B cell (primary cell): Measurements from ENCODE around the gene ZNF614. TPM values are rescaled to one million over a fixed set of nuclear protein-coding genes. Genes with fewer than 3 reads are reported as not detected.
"Not testable (repeated sequence)": the region's sequence is repeated elsewhere in the genome, so short reads cannot be mapped to it uniquely, and the experiment has no call there.

Experiments used
- ATAC-seq: fragments of 200-7000 bp; cut with Tn5 transposase; one replicate; pipeline ENCODE4 v1.10.0; 2021; ENCODE audit warnings: low read depth, mild to moderate bottlenecking, moderate number of reproducible peaks, moderate library complexity
- CTCF ChIA-PET: fragments of 350-600 bp; sonication (Branson Sonifier 250); formaldehyde crosslinking; loops from one replicate; lab custom pipeline; 2021; ENCODE audit warnings: antibody characterized with exemption, inconsistent platforms; lab: Charles Lee
- POLR2A ChIA-PET: fragments of 350-600 bp; sonication (Branson Sonifier 250); formaldehyde crosslinking; loops from one replicate; lab custom pipeline; 2021; ENCODE audit warnings: antibody characterized with exemption; lab: Charles Lee
- DNase-seq: peaks from one replicate; pipeline ENCODE4 v3.0.0; 2013
- H2AFZ ChIP-seq: 2 replicates; pipeline ENCODE4 v1.6.1; 2012; ENCODE audit warnings: mild to moderate bottlenecking, low read depth, low read length; ENCODE audit not compliant: insufficient read depth, poor library complexity, severe bottlenecking
- H3K27ac ChIP-seq, 2 donors: 1 replicate in 1 of 2; 2 replicates in 1 of 2; pipeline ENCODE4 v1.5.1; 2012 to 2013; ENCODE audit warnings: low read length in 2 of 2, mild to moderate bottlenecking in 2 of 2, moderate library complexity in 1 of 2
- H3K27me3 ChIP-seq, 4 experiments: fragments of 200-600 bp in 1 of 4; sonication (generic) in 1 of 4; replicated peaks in 1 of 4; 1 replicate in 2 of 4; 2 replicates in 2 of 4; pipeline versions ENCODE4 v1.6.1 to v1.7.0; 2013 to 2016; ENCODE audit warnings: low read length in 3 of 4, mild to moderate bottlenecking in 2 of 4, mixed read lengths in 1 of 4, moderate library complexity in 1 of 4; ENCODE audit not compliant: insufficient read depth in 4 of 4, control insufficient read depth in 3 of 4; ENCODE audit errors: control extremely low read depth in 1 of 4
- H3K36me3 ChIP-seq, 2 experiments: replicated peaks in 1 of 2; 1 replicate in 1 of 2; 2 replicates in 1 of 2; pipeline versions ENCODE4 v1.6.1 to v1.7.1; 2013; ENCODE audit warnings: low read length in 1 of 2; ENCODE audit not compliant: insufficient read depth in 2 of 2, control insufficient read depth in 1 of 2; ENCODE audit errors: control extremely low read depth in 1 of 2, extremely low read depth in 1 of 2
- H3K4me1 ChIP-seq, 2 donors: fragments of 200-600 bp in 1 of 2; sonication (generic) in 1 of 2; 1 replicate in 1 of 2; 2 replicates in 1 of 2; pipeline versions ENCODE4 v1.5.1 to v1.6.1; 2013 to 2017; ENCODE audit warnings: low read length in 2 of 2; ENCODE audit not compliant: control insufficient read depth in 2 of 2, insufficient read depth in 2 of 2
- H3K4me2 ChIP-seq: replicated peaks from 2 replicates; pipeline ENCODE3; 2012; ENCODE audit warnings: mild to moderate bottlenecking, low read depth, low read length; ENCODE audit not compliant: poor library complexity, severe bottlenecking
- H3K4me3 ChIP-seq, 5 experiments: fragments of 200-600 bp in 1 of 5; sonication (generic) in 1 of 5; 1 replicate in 3 of 5; 2 replicates in 2 of 5; pipeline versions ENCODE4 v1.5.1 to v1.7.0; 2011 to 2016; ENCODE audit warnings: low read length in 4 of 5, mild to moderate bottlenecking in 4 of 5, low read depth in 2 of 5, control low read depth in 1 of 5, moderate library complexity in 1 of 5; ENCODE audit not compliant: insufficient read depth in 1 of 5; ENCODE audit errors: control extremely low read depth in 1 of 5, extremely low read depth in 1 of 5
- H3K79me2 ChIP-seq: fragments of 200-600 bp; sonication (generic); one replicate; pipeline ENCODE4 v1.6.0; 2016; ENCODE audit warnings: low read length; ENCODE audit not compliant: control insufficient read depth, insufficient read depth
- H3K9ac ChIP-seq: fragments of 200-600 bp; sonication (generic); 2 replicates; pipeline ENCODE4 v1.6.1; 2017; ENCODE audit warnings: mild to moderate bottlenecking, low read length, moderate library complexity
- H3K9me3 ChIP-seq, 3 donors: one replicate each; pipeline versions ENCODE4 v1.6.1 to v1.7.1; 2013; ENCODE audit warnings: low read length in 2 of 3; ENCODE audit not compliant: control insufficient read depth in 2 of 3, insufficient read depth in 1 of 3; ENCODE audit errors: control extremely low read depth in 1 of 3
- H4K20me1 ChIP-seq: 2 replicates; pipeline ENCODE4 v1.6.0; 2012; ENCODE audit warnings: mild to moderate bottlenecking, low read length; ENCODE audit not compliant: insufficient read depth, control insufficient read depth, poor library complexity, severe bottlenecking
- H3K27ac Mint-ChIP-seq: one replicate; pipeline ENCODE4 v1.8.0; 2021; ENCODE audit warnings: mixed read lengths
- H3K27me3 Mint-ChIP-seq: one replicate; pipeline ENCODE4 v1.8.0; 2021; ENCODE audit warnings: mixed read lengths
- H3K4me1 Mint-ChIP-seq: one replicate; pipeline ENCODE4 v1.8.0; 2021; ENCODE audit warnings: mixed read lengths
- H3K4me3 Mint-ChIP-seq: one replicate; pipeline ENCODE4 v1.8.0; 2021; ENCODE audit warnings: mixed read lengths
- H3K9me3 Mint-ChIP-seq: one replicate; pipeline ENCODE4 v1.8.0; 2022; ENCODE audit warnings: mixed read lengths; ENCODE audit not compliant: insufficient read depth
- CTCF ChIP-seq: fragments of 200-600 bp; IDR thresholded peaks from one replicate; pipeline ENCODE4 v1.8.0; 2022; ENCODE audit warnings: antibody characterized with exemption, mild to moderate bottlenecking
- EZH2 ChIP-seq: IDR thresholded peaks from 2 replicates; pipeline ENCODE4 v1.6.1; 2012; ENCODE audit warnings: borderline replicate concordance, low read depth, mild to moderate bottlenecking, moderate library complexity, low read length; ENCODE audit not compliant: insufficient read depth, poor library complexity, severe bottlenecking
- WGBS: methylation state at CpG from one replicate; pipeline ENCODE4 v1.1.5; 2013; ENCODE audit warnings: missing lambda C conversion rate; ENCODE audit not compliant: insufficient coverage; 5-methylcytosine and 5-hydroxymethylcytosine counted together
- intact Hi-C: fragments of 100-400 bp; cut with micrococcal nuclease; formaldehyde crosslinking; loops from one replicate; pipeline ENCODE4 v1.10.0; 2022
- polyA plus RNA-seq: library from polyadenylated mRNA; depleted of rRNA; stranded (reverse); fragments of >200 nt; gene quantifications from 2 replicates; pipeline ENCODE4 v1.2.3, GENCODE V29; 2012
- total RNA-seq, 2 donors: library from RNA; stranded (reverse); fragments of 120-200 nt in 1 of 2; gene quantifications; 1 replicate in 1 of 2; 2 replicates in 1 of 2; pipeline versions ENCODE4 v1.2.3 to v1.2.4, GENCODE V29; 2013 to 2022

The ZNF614 gene
- total and polyA plus RNA-seq, 2 donors (not counting 1 experiment from before 2014, with no cell fraction given) = 3.5 to 14.3 TPM

- Mint-ChIP-seq H3K27me3 (no peaks in the 10 kb centered on the region), H3K27ac (no peak overlapping the region), H3K4me1 (no peaks in the 10 kb centered on the region), H3K9me3 (peaks cover 42% of the 10 kb centered on the region), H3K4me3 (no peak overlapping the region)
- TF ChIP-seq EZH2 (no peak), CTCF (no peak)
- Histone ChIP-seq H3K4me3 (no peak overlapping the region), H3K4me1 (no peaks in the 10 kb centered on the region), H2AFZ (no peak overlapping the region), H3K4me2 (no peak overlapping the region), H3K9me3 (peaks cover 36 to 90% (median 68%) of the 10 kb centered on the region in 3 donors), H3K79me2 (peaks cover 10% of the 10 kb centered on the region), H3K27me3 (no peaks in the 10 kb centered on the region), H4K20me1 (no peaks in the 10 kb centered on the region), H3K9ac (no peak overlapping the region), H3K27ac (no peak overlapping the region), H3K36me3 (peaks cover 17 to 42% of the 10 kb centered on the region in 2 experiments)
- WGBS = 88% methylated on average over 1 of the region's 6 CpGs
- ATAC-seq (no peak), DNase-seq (no peak)
- intact Hi-C loops = no loop called here
- POLR2A ChIA-PET = interaction anchor here (0.6 kb wide), 1 partner anchor 790 kb away, joined by 4 read pairs; no protein-coding TSS in a partner anchor
- CTCF ChIA-PET = no interaction called here
These were observed 37.2 kb upstream of the ZNF614 start for GRCh38 chr19:52065399-52065798.

GRCh38 chr19:52056480-52056879 lies 28.3 kb upstream of the ZNF614 start:
- peaks cover 10 to 43% (median 42%) of the 10 kb centered on the region in 3 donors for H3K9me3 ChIP-seq
- WGBS = 100% methylated on average over 1 of the region's 3 CpGs
- H3K27ac ChIP-seq, H3K27me3 ChIP-seq, intact Hi-C loops, H2AFZ ChIP-seq, H3K27me3 Mint-ChIP-seq, CTCF ChIA-PET, ATAC-seq, H3K36me3 ChIP-seq, H3K4me1 Mint-ChIP-seq, POLR2A ChIA-PET, H3K79me2 ChIP-seq, DNase-seq, H3K4me1 ChIP-seq, H3K9ac ChIP-seq, H3K4me3 Mint-ChIP-seq, H3K4me2 ChIP-seq, H4K20me1 ChIP-seq, H3K27ac Mint-ChIP-seq, H3K4me3 ChIP-seq: not testable (repeated sequence)
- peaks cover 24% of the 10 kb centered on the region for H3K9me3 Mint-ChIP-seq

GRCh38 chr19:52051736-52052135 lies 23.6 kb upstream of the ZNF614 start:
- H3K4me1 Mint-ChIP-seq = peaks cover 21% of the 10 kb centered on the region
- H2AFZ ChIP-seq, H3K27ac Mint-ChIP-seq, DNase-seq, H3K4me2 ChIP-seq, H4K20me1 ChIP-seq, POLR2A ChIA-PET, CTCF ChIA-PET, ATAC-seq, intact Hi-C loops, H3K4me1 ChIP-seq, H3K4me3 ChIP-seq, H3K4me3 Mint-ChIP-seq, H3K9ac ChIP-seq, H3K9me3 Mint-ChIP-seq, H3K36me3 ChIP-seq, H3K27me3 ChIP-seq, H3K27ac ChIP-seq, H3K27me3 Mint-ChIP-seq: not testable (repeated sequence)
- peaks cover 3 to 16% (median 9%) of the 10 kb centered on the region in 3 donors for H3K9me3 ChIP-seq
- H3K79me2 ChIP-seq = peaks cover 24% of the 10 kb centered on the region
- no CpG with 5 or more reads among the region's 1 CpG for WGBS
